Measurements from ENCODE around the gene PLEK.

The PLEK gene

GRCh38 chr2:68319398-68320117, 45.5 kb upstream of the PLEK start, which contains the start of gene CNRIP1 (continued):
- TF ChIP-seq ZNF274 (IDR thresholded peaks at IDR 0.05; ENCODE audit: low read length): no peak
- TF ChIP-seq ZNF274 (tag by site-specific recombination; IDR thresholded peaks at IDR 0.05; ENCODE audit: borderline replicate concordance): no peak
- no peak; the same call in 1 of the 2 replicates for TF ChIP-seq SCRT2 (tag by site-specific recombination; IDR thresholded peaks at IDR 0.05)
- 0 out of 2 replicates have a peak, but pooled peaks have one; percentile 24 for TF ChIP-seq IKZF3 (tag by site-specific recombination; IDR thresholded peaks at IDR 0.05)
- TF ChIP-seq TCF7L2 (IDR thresholded peaks at IDR 0.05; ENCODE audit: borderline replicate concordance, low read depth, low read length): no peak
- peak; percentile 71 for TF ChIP-seq PATZ1 (tag by site-specific recombination; IDR thresholded peaks at IDR 0.05)
- peak; percentile 66; the same call in 1 of the 2 replicates for TF ChIP-seq ZFP37 (tag by site-specific recombination; IDR thresholded peaks at IDR 0.05)
- no peak for TF ChIP-seq KLF1 (tag by site-specific recombination; IDR thresholded peaks at IDR 0.05)
- TF ChIP-seq CTCF (tag by site-specific recombination; IDR thresholded peaks at IDR 0.05): peak; percentile 76; the same call in 1 of the 2 replicates
- TF ChIP-seq ZNF510 (tag by site-specific recombination; IDR thresholded peaks at IDR 0.05; ENCODE audit: insufficient replicate concordance): no peak
- no peak for TF ChIP-seq ZNF202 (tag by site-specific recombination; IDR thresholded peaks at IDR 0.05; ENCODE audit: borderline replicate concordance)
- TF ChIP-seq ZNF670 (tag by site-specific recombination; IDR thresholded peaks at IDR 0.05; ENCODE audit: low read depth): no peak
- peak; percentile 11; the same call in 1 of the 2 replicates for TF ChIP-seq ZBTB6 (tag by site-specific recombination; IDR thresholded peaks at IDR 0.05)
- no peak for TF ChIP-seq ZNF184 (tag by site-specific recombination; IDR thresholded peaks at IDR 0.05)
- TF ChIP-seq ZNF473 (tag by site-specific recombination; IDR thresholded peaks at IDR 0.05): no peak
- peak; percentile 44 for TF ChIP-seq ZBTB48 (tag by site-specific recombination; IDR thresholded peaks at IDR 0.05)
- no peak for TF ChIP-seq ZNF404 (tag by site-specific recombination; IDR thresholded peaks at IDR 0.05)
- TF ChIP-seq GLI2 (tag by site-specific recombination; IDR thresholded peaks at IDR 0.05; ENCODE audit: borderline replicate concordance, low read depth): no peak
- TF ChIP-seq REPIN1 (tag by site-specific recombination; IDR thresholded peaks at IDR 0.05; ENCODE audit: low read depth): no peak
- no peak for TF ChIP-seq EGR2 (tag by site-specific recombination; IDR thresholded peaks at IDR 0.05; ENCODE audit: low read depth)
- TF ChIP-seq SP2 (tag by site-specific recombination; IDR thresholded peaks at IDR 0.05): no peak; the same call in none of the 2 replicates
- no peak for TF ChIP-seq ZNF175 (tag by site-specific recombination; IDR thresholded peaks at IDR 0.05)
- no peak for TF ChIP-seq ZNF571 (tag by site-specific recombination; IDR thresholded peaks at IDR 0.05)
- TF ChIP-seq ZNF174 (tag by site-specific recombination; IDR thresholded peaks at IDR 0.05): no peak
- peak; percentile 63 for TF ChIP-seq GLIS2 (tag by site-specific recombination; IDR thresholded peaks at IDR 0.05)
- TF ChIP-seq ZNF768 (tag by site-specific recombination; IDR thresholded peaks at IDR 0.05): no peak
- 0 out of 2 replicates have a peak, but pooled peaks have one; percentile 9 for TF ChIP-seq PBX3 (CRISPR knock-in tag; IDR thresholded peaks at IDR 0.05)
- TF ChIP-seq ZBTB21 (tag by site-specific recombination; IDR thresholded peaks at IDR 0.05): no peak
- TF ChIP-seq HOXC10 (CRISPR knock-in tag; IDR thresholded peaks at IDR 0.05): no peak
- no peak for TF ChIP-seq ZNF776 (tag by site-specific recombination; IDR thresholded peaks at IDR 0.05; ENCODE audit: borderline replicate concordance)
- no peak for TF ChIP-seq ZNF292 (tag by site-specific recombination; IDR thresholded peaks at IDR 0.05; ENCODE audit: borderline replicate concordance, low read depth)
- TF ChIP-seq ZFP41 (tag by site-specific recombination; IDR thresholded peaks at IDR 0.05; ENCODE audit: borderline replicate concordance): no peak
- 0 out of 2 replicates have a peak, but pooled peaks have one; percentile 40 for TF ChIP-seq HIC1 (tag by site-specific recombination; IDR thresholded peaks at IDR 0.05)

Data from HEK293 (cell line).